KMS-11 (cell line): ENCODE results near the gene ZBTB20.

ENCODE experiments used
- H2AFZ ChIP-seq: fragments of 200-600 bp; sonication (generic); 2 replicates; pipeline ENCODE4 v1.6.1; 2016; ENCODE audit warnings: antibody characterized with exemption, mixed run types, low read depth
- H3K27ac ChIP-seq: fragments of 200-600 bp; sonication (generic); 2 replicates; pipeline ENCODE4 v1.6.1; 2016; ENCODE audit warnings: mild to moderate bottlenecking, mixed run types
- H3K27me3 ChIP-seq: fragments of 200-600 bp; sonication (generic); 2 replicates; pipeline ENCODE4 v1.6.1; 2017; ENCODE audit warnings: mild to moderate bottlenecking, low read depth, mixed run types, moderate library complexity; ENCODE audit not compliant: insufficient read depth
- H3K36me3 ChIP-seq: fragments of 200-600 bp; sonication (generic); 2 replicates; pipeline ENCODE4 v1.6.1; 2017; ENCODE audit warnings: mild to moderate bottlenecking, mixed run types; ENCODE audit not compliant: insufficient read depth
- H3K4me1 ChIP-seq: fragments of 200-600 bp; sonication (generic); 2 replicates; pipeline ENCODE4 v1.6.1; 2016; ENCODE audit warnings: mild to moderate bottlenecking, low read depth, mixed run types; ENCODE audit not compliant: poor library complexity, severe bottlenecking
- H3K4me2 ChIP-seq: fragments of 200-600 bp; sonication (generic); 2 replicates; pipeline ENCODE4 v1.7.0; 2016; ENCODE audit warnings: mild to moderate bottlenecking, mixed run types
- H3K4me3 ChIP-seq: fragments of 200-600 bp; sonication (generic); IDR thresholded peaks from 2 replicates; pipeline ENCODE4 v1.6.1; 2017; ENCODE audit warnings: low read depth, low read length, mixed read lengths; ENCODE audit not compliant: insufficient read depth
- H3K79me2 ChIP-seq: fragments of 200-600 bp; sonication (generic); 2 replicates; pipeline ENCODE4 v1.6.1; 2016; ENCODE audit warnings: low read depth, mixed run types; ENCODE audit not compliant: insufficient read depth
- H3K9ac ChIP-seq: fragments of 200-600 bp; sonication (generic); 2 replicates; pipeline ENCODE4 v1.6.1; 2016; ENCODE audit warnings: mild to moderate bottlenecking, mixed run types
- H4K20me1 ChIP-seq: fragments of 200-600 bp; sonication (generic); 2 replicates; pipeline ENCODE4 v1.6.1; 2016; ENCODE audit warnings: mild to moderate bottlenecking, mixed run types; ENCODE audit not compliant: insufficient read depth
- TF ChIP-seq, protein P1 (sequence below): fragments of 200-600 bp; sonication (generic); conservative IDR thresholded peaks from 2 replicates; pipeline ENCODE4 v1.6.1; 2017; ENCODE audit warnings: low read depth, mild to moderate bottlenecking, antibody characterized with exemption, low read length, moderate library complexity, mixed read lengths

ZBTB20 gene

DNA sequence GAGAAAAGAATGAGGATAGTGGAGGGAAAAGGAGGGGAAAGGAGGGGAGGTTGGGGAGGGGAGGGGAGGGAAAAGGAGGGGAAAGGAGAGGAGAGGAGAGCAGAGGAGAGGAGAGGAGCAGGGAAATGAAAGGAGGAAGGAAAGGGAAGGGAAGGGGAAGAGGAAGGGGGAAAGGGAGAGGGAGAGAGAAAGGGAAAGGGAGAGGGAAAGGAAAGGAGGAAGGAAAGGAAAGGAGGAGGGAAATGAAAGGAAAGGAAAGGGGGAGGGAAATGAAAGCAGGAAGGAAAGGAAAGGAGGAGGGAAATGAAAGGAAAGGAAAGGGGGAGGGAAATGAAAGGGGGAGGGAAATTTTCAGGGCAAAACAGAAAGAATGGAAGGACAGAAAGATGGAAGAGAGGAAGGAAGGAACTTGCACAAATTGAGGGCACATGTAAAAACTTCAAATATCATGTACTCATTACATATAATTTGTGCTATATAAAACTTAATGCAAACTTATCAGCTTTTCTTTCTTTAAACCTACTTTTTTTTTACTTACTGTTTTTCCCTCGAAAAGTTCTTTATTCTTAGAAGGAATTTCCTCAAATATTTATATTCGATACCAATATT, 148.0 kb downstream of the ZBTB20 start:
- no peaks in the 10 kb centered on the region for H3K27me3 ChIP-seq
- TF ChIP-seq, protein P1, sequence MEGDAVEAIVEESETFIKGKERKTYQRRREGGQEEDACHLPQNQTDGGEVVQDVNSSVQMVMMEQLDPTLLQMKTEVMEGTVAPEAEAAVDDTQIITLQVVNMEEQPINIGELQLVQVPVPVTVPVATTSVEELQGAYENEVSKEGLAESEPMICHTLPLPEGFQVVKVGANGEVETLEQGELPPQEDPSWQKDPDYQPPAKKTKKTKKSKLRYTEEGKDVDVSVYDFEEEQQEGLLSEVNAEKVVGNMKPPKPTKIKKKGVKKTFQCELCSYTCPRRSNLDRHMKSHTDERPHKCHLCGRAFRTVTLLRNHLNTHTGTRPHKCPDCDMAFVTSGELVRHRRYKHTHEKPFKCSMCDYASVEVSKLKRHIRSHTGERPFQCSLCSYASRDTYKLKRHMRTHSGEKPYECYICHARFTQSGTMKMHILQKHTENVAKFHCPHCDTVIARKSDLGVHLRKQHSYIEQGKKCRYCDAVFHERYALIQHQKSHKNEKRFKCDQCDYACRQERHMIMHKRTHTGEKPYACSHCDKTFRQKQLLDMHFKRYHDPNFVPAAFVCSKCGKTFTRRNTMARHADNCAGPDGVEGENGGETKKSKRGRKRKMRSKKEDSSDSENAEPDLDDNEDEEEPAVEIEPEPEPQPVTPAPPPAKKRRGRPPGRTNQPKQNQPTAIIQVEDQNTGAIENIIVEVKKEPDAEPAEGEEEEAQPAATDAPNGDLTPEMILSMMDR, result no peak
- H4K20me1 ChIP-seq, result no peaks in the 10 kb centered on the region
- no peaks in the 10 kb centered on the region for H3K4me1 ChIP-seq
- no peak overlapping the region for H2AFZ ChIP-seq
- H3K79me2 ChIP-seq, result no peaks in the 10 kb centered on the region
- no peak overlapping the region for H3K27ac ChIP-seq
- no peak overlapping the region for H3K9ac ChIP-seq
- H3K4me3 ChIP-seq, result no peak overlapping the region
- no peak overlapping the region for H3K4me2 ChIP-seq
- H3K36me3 ChIP-seq, result no peaks in the 10 kb centered on the region

GRCh38 chr3:114994554-114995341, 152.3 kb downstream of the ZBTB20 start:
- H4K20me1 ChIP-seq, result no peaks in the 10 kb centered on the region
- H3K79me2 ChIP-seq, result no peaks in the 10 kb centered on the region
- no peaks in the 10 kb centered on the region for H3K4me1 ChIP-seq
- no peaks in the 10 kb centered on the region for H3K27me3 ChIP-seq
- TF ChIP-seq, protein P1, result no peak
- no peak overlapping the region for H2AFZ ChIP-seq
- H3K27ac ChIP-seq, result no peak overlapping the region
- H3K36me3 ChIP-seq, result no peaks in the 10 kb centered on the region
- no peak overlapping the region for H3K4me3 ChIP-seq
- H3K9ac ChIP-seq, result no peak overlapping the region
- H3K4me2 ChIP-seq, result no peak overlapping the region

- H3K79me2 ChIP-seq, result no peaks in the 10 kb centered on the region
- H3K9ac ChIP-seq, result no peak overlapping the region
- H3K27ac ChIP-seq, result no peak overlapping the region
- no peaks in the 10 kb centered on the region for H3K27me3 ChIP-seq
- no peaks in the 10 kb centered on the region for H3K36me3 ChIP-seq
- H4K20me1 ChIP-seq, result no peaks in the 10 kb centered on the region
- H3K4me1 ChIP-seq, result no peaks in the 10 kb centered on the region
- H3K4me3 ChIP-seq, result no peak overlapping the region
- TF ChIP-seq, protein P1, result no peak
- H3K4me2 ChIP-seq, result no peak overlapping the region
- H2AFZ ChIP-seq, result no peak overlapping the region
Observed at GRCh38 chr3:114985776-114986175, 161.3 kb downstream of the ZBTB20 start.

DNA sequence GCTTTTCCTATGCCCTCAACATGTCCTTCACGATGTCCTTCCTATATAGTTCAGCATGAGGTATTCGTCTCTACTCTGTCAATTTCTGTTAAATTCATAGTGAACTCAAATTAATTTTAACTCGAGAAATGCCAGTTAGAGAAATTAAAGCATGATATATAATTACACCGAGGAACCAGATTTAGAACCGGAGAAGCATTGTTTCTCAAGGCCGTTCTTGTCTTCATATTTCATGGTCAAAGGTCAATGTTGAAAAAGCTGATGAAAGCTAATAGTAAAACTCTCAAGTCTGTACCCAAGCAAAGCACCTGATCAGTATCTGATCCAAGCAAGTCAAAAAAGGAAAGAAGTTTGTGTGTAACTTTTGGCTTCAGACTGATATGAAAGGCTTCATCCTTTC, 163.8 kb downstream of the ZBTB20 start:
- Histone ChIP-seq H3K9ac (no peak overlapping the region), H3K27me3 (no peaks in the 10 kb centered on the region), H3K4me2 (no peak overlapping the region), H2AFZ (no peak overlapping the region), H3K79me2 (no peaks in the 10 kb centered on the region), H3K36me3 (no peaks in the 10 kb centered on the region), H3K27ac (no peak overlapping the region), H4K20me1 (no peaks in the 10 kb centered on the region), H3K4me3 (no peak overlapping the region), H3K4me1 (no peaks in the 10 kb centered on the region)
- TF ChIP-seq, protein P1, result no peak
